K562 (cell line): ENCODE data around the gene CDC45.
A peak's percentile ranks its signal among the peaks of the same experiment; 100 is the strongest.

Experiments
- CHD2 ChIP-seq: IDR thresholded peaks from 2 replicates; pipeline ENCODE4 v1.6.1; 2011; ENCODE audit warnings: low read depth, low read length
- CUX1 ChIP-seq: fragments of 200-800 bp; sonication (Bioruptor generic); IDR thresholded peaks from 2 replicates; pipeline ENCODE4 v1.6.1; 2016; ENCODE audit warnings: missing genetic modification characterization, missing compliant biosample characterization
- EGR1 ChIP-seq: fragments of 450-650 bp; conservative IDR thresholded peaks from 2 replicates; pipeline ENCODE4 v1.6.1; 2017; ENCODE audit warnings: mild to moderate bottlenecking
- GTF2F1 ChIP-seq: IDR thresholded peaks from 2 replicates; pipeline ENCODE4 v1.6.1; 2011; ENCODE audit warnings: low read depth, low read length, improper control_type of control experiment
- HDAC2 ChIP-seq: fragments of 450-650 bp; IDR thresholded peaks from 2 replicates; pipeline ENCODE4 v1.6.1; 2016; ENCODE audit warnings: mild to moderate bottlenecking
- PBX2 ChIP-seq, 2 experiments: IDR thresholded peaks in 1 of 2; conservative IDR thresholded peaks in 1 of 2; 2 replicates each; pipeline ENCODE4 v1.6.1; 2016; ENCODE audit warnings: low read depth in 2 of 2, mild to moderate bottlenecking in 1 of 2, missing compliant biosample characterization in 1 of 2, missing genetic modification characterization in 1 of 2, moderate library complexity in 1 of 2
- PML ChIP-seq: IDR thresholded peaks from 2 replicates; pipeline ENCODE4 v1.6.1; 2012; ENCODE audit warnings: low read length, inconsistent platforms
- POLR2A ChIP-seq: fragments of 450-650 bp; conservative IDR thresholded peaks from 2 replicates; pipeline ENCODE4 v1.6.1; 2016
- ZEB2 ChIP-seq: fragments of 450-650 bp; IDR thresholded peaks from 2 replicates; pipeline ENCODE4 v1.6.1; 2016
- ZNF445 ChIP-seq: fragments of 250-450 bp; sonication (Bioruptor Pico); IDR thresholded peaks from 2 replicates; pipeline ENCODE4 v1.4.0; 2020; ENCODE audit warnings: low read depth, mild to moderate bottlenecking, moderate library complexity

- TF ChIP-seq ZNF445: no peak; the same call in none of the 2 replicates
- TF ChIP-seq EGR1: no peak
- no peak for TF ChIP-seq HDAC2
- TF ChIP-seq POLR2A: no peak
- TF ChIP-seq GTF2F1: peak; percentile 89
- no peak for TF ChIP-seq PBX2 (CRISPR knock-in tag; IDR thresholded peaks at IDR 0.05; ENCODE audit: low read depth)
- no peak for TF ChIP-seq PBX2 (tag; conservative IDR thresholded peaks at IDR 0.05; ENCODE audit: low read depth)
- TF ChIP-seq CHD2: peak; percentile 77; the same call in 1 of the 2 replicates
- no peak for TF ChIP-seq CUX1 (CRISPR knock-in tag)
- no peak for TF ChIP-seq ZEB2
- TF ChIP-seq PML: no peak
Observed at GRCh38 chr22:19432133-19432851, 47.4 kb upstream of the CDC45 start, which contains the start of gene MRPL40.
